ENCODE measurements around the gene CNGA2.

The CNGA2 gene

GRCh38 chrX:151752847-151753246 is 18.3 kb downstream of the CNGA2 start:
- Histone ChIP-seq H3K36me3 (ENCODE audit: control insufficient read depth, insufficient read depth, low read length) (no peaks in the 10 kb centered on the region), H3K4me1 (ENCODE audit: control insufficient read depth, insufficient read depth, low read length) (peaks cover 8% of the 10 kb centered on the region; the same call in 1 of the 2 replicates), H3K9ac (ENCODE audit: low read depth, low read length) (no peak overlapping the region), H3K9me3 (ENCODE audit: control insufficient read depth, insufficient read depth, low read length) (peaks cover 53% of the 10 kb centered on the region), H3K27ac (ENCODE audit: low read depth, low read length) (no peak overlapping the region), H3K4me3 (ENCODE audit: low read depth, low read length) (no peak overlapping the region), H3K27me3 (ENCODE audit: control insufficient read depth, insufficient read depth, low read length) (peaks cover 4% of the 10 kb centered on the region; the same call in 1 of the 2 replicates)

DNA sequence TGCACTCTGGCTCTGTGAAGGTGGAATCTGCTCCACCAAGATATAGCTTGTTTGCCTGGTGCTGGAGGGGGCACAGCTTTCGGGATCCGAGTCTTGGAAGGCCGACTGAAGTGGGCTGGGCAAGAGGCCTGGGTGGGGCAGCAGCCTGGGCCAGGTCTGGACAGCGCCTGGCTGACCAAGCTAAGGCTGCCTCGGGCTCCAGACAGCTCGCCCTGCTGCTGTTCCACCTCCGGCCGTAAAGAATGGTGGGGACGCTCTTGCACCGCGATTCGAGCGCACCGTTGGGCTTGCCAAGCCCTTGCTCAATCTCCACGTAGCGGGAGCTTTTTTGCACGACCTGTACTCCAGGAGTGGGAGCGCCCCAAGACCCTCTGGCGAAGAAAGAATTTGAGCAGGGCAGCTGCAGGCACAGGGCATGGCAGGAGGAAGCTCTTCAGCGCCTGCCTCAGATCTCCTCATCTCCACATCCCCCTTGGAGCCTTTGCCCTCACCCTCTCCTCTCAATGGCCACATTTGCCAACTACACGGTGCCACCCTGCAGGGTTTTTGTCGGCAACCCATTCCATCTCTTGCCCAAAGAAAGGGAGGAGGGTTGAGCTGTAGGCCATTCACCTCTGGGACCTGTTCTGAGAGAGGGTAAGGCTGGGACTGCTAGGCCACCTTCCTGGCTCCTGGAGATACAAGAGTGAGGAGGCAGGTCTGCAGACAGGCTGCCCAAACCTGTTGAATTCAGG is 18.9 kb downstream of the CNGA2 start:
- Histone ChIP-seq H3K27me3 (ENCODE audit: control insufficient read depth, insufficient read depth, low read length) (peaks cover 4% of the 10 kb centered on the region; the same call in 1 of the 2 replicates), H3K27ac (ENCODE audit: low read depth, low read length) (no peak overlapping the region), H3K9ac (ENCODE audit: low read depth, low read length) (no peak overlapping the region)

GRCh38 chrX:151754047-151754429 is 19.5 kb downstream of the CNGA2 start:
- Histone ChIP-seq H3K9me3 (ENCODE audit: control insufficient read depth, insufficient read depth, low read length) (peaks cover 54% of the 10 kb centered on the region), H3K27ac (ENCODE audit: low read depth, low read length) (no peak overlapping the region), H3K4me1 (ENCODE audit: control insufficient read depth, insufficient read depth, low read length) (peaks cover 6% of the 10 kb centered on the region; the same call in 1 of the 2 replicates), H3K9ac (ENCODE audit: low read depth, low read length) (no peak overlapping the region), H3K27me3 (ENCODE audit: control insufficient read depth, insufficient read depth, low read length) (peaks cover 4% of the 10 kb centered on the region; the same call in 1 of the 2 replicates), H3K4me3 (ENCODE audit: low read depth, low read length) (no peak overlapping the region), H3K36me3 (ENCODE audit: control insufficient read depth, insufficient read depth, low read length) (no peaks in the 10 kb centered on the region)

More for the DNA sequence above, 18.9 kb downstream of the CNGA2 start:
- Histone ChIP-seq H3K4me3 (ENCODE audit: low read depth, low read length) (no peak overlapping the region), H3K36me3 (ENCODE audit: control insufficient read depth, insufficient read depth, low read length) (no peaks in the 10 kb centered on the region), H3K4me1 (ENCODE audit: control insufficient read depth, insufficient read depth, low read length) (peaks cover 8% of the 10 kb centered on the region; the same call in 1 of the 2 replicates), H3K9me3 (ENCODE audit: control insufficient read depth, insufficient read depth, low read length) (peaks cover 53% of the 10 kb centered on the region)

GRCh38 chrX:151754641-151755215 is 20.2 kb downstream of the CNGA2 start:
- no peak overlapping the region for H3K27ac ChIP-seq (ENCODE audit: low read depth, low read length)
- peaks cover 60% of the 10 kb centered on the region for H3K9me3 ChIP-seq (ENCODE audit: control insufficient read depth, insufficient read depth, low read length)
- H3K4me3 ChIP-seq (ENCODE audit: low read depth, low read length): no peak overlapping the region
- 0 out of 2 replicates have a peak, but pooled peaks cover 4% of the 10 kb centered on the region for H3K4me1 ChIP-seq (ENCODE audit: control insufficient read depth, insufficient read depth, low read length)
- no peaks in the 10 kb centered on the region for H3K36me3 ChIP-seq (ENCODE audit: control insufficient read depth, insufficient read depth, low read length)
- peaks cover 4% of the 10 kb centered on the region; the same call in 1 of the 2 replicates for H3K27me3 ChIP-seq (ENCODE audit: control insufficient read depth, insufficient read depth, low read length)
- no peak overlapping the region for H3K9ac ChIP-seq (ENCODE audit: low read depth, low read length)

GRCh38 chrX:151759041-151759708 is 24.6 kb downstream of the CNGA2 start:
- Histone ChIP-seq H3K36me3 (ENCODE audit: control insufficient read depth, insufficient read depth, low read length) (no peaks in the 10 kb centered on the region), H3K9ac (ENCODE audit: low read depth, low read length) (no peak overlapping the region), H3K4me1 (ENCODE audit: control insufficient read depth, insufficient read depth, low read length) (no peaks in the 10 kb centered on the region), H3K27me3 (ENCODE audit: control insufficient read depth, insufficient read depth, low read length) (no peaks in the 10 kb centered on the region), H3K27ac (ENCODE audit: low read depth, low read length) (no peak overlapping the region), H3K9me3 (ENCODE audit: control insufficient read depth, insufficient read depth, low read length) (peaks cover 56% of the 10 kb centered on the region), H3K4me3 (ENCODE audit: low read depth, low read length) (no peak overlapping the region)

- no peak overlapping the region for H3K9ac ChIP-seq (ENCODE audit: low read depth, low read length)
- H3K4me3 ChIP-seq (ENCODE audit: low read depth, low read length): no peak overlapping the region
- no peak overlapping the region for H3K27ac ChIP-seq (ENCODE audit: low read depth, low read length)
- H3K36me3 ChIP-seq (ENCODE audit: control insufficient read depth, insufficient read depth, low read length): no peaks in the 10 kb centered on the region
- H3K4me1 ChIP-seq (ENCODE audit: control insufficient read depth, insufficient read depth, low read length): no peaks in the 10 kb centered on the region
- no peaks in the 10 kb centered on the region for H3K27me3 ChIP-seq (ENCODE audit: control insufficient read depth, insufficient read depth, low read length)
- H3K9me3 ChIP-seq (ENCODE audit: control insufficient read depth, insufficient read depth, low read length): peaks cover 51% of the 10 kb centered on the region
These were observed 28.3 kb downstream of the CNGA2 start for GRCh38 chrX:151762802-151763201.

DNA sequence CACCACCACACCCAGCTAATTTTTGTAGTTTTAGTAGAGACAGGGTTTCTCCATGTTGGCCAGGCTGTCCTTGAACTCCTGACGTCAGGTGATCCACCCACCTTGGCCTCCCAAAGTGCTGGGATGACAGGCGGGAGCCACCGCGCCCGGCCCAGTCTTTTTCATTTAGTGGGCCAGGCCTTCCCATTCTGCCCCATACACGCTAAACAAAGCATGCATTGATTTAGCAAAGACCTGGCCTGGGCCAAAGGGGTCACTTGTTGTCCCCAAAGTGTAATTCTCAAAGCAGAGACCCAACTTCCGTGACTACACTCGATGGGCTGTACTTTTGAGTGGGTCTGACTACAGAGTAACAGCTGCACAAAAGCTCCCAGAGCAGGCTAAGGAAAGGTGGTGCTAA is 29.2 kb downstream of the CNGA2 start:
- Histone ChIP-seq H3K9ac (ENCODE audit: low read depth, low read length) (no peak overlapping the region), H3K27ac (ENCODE audit: low read depth, low read length) (no peak overlapping the region), H3K4me3 (ENCODE audit: low read depth, low read length) (no peak overlapping the region), H3K36me3 (ENCODE audit: control insufficient read depth, insufficient read depth, low read length) (no peaks in the 10 kb centered on the region), H3K9me3 (ENCODE audit: control insufficient read depth, insufficient read depth, low read length) (peaks cover 58% of the 10 kb centered on the region), H3K4me1 (ENCODE audit: control insufficient read depth, insufficient read depth, low read length) (no peaks in the 10 kb centered on the region), H3K27me3 (ENCODE audit: control insufficient read depth, insufficient read depth, low read length) (no peaks in the 10 kb centered on the region)

DNA sequence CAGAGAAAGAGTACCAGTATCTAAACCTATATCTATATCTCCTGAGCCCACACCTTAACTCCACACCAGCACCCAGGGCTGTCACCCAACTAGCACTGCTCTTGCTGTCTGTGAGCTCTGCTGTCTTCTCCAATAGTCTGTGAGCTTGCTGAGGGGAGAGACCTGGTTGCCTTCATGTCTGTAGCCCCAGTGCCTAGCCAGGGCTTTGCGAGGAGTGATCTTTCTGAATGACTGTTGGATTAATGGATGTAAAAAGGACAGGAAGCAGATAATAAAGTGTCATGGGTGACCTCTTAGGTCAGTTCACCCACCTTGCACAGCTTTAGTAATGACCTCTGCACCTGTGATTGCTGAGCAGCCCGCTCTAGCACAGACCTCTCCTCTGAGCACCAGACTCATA is 30.5 kb downstream of the CNGA2 start:
- H3K36me3 ChIP-seq (ENCODE audit: control insufficient read depth, insufficient read depth, low read length): no peaks in the 10 kb centered on the region
- no peaks in the 10 kb centered on the region for H3K4me1 ChIP-seq (ENCODE audit: control insufficient read depth, insufficient read depth, low read length)
- H3K27ac ChIP-seq (ENCODE audit: low read depth, low read length): no peak overlapping the region
- H3K9me3 ChIP-seq (ENCODE audit: control insufficient read depth, insufficient read depth, low read length): peaks cover 54% of the 10 kb centered on the region
- no peak overlapping the region for H3K9ac ChIP-seq (ENCODE audit: low read depth, low read length)
- H3K4me3 ChIP-seq (ENCODE audit: low read depth, low read length): no peak overlapping the region
- H3K27me3 ChIP-seq (ENCODE audit: control insufficient read depth, insufficient read depth, low read length): no peaks in the 10 kb centered on the region

DNA sequence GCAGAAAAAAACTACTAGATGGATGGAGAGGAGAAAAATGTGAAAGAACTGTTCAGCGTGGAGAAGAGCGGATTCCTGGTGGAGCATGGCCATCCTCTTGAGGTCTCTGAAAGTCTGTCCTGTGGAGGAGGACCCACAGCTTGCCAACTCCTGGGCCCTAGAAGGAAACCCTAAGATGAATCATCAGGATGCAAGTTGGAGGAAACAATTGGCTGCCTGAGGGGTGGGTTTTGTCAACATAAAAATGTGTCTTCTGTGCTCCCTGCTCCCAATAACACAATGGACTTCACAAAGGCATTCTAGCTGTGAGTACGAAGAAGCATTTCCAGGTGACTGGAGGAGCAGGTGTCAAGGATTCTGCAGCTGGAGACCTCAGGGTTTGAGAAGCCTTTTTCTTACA is 37.2 kb downstream of the CNGA2 start:
- H3K4me1 ChIP-seq (ENCODE audit: control insufficient read depth, insufficient read depth, low read length): peaks cover 5% of the 10 kb centered on the region
- H3K27me3 ChIP-seq (ENCODE audit: control insufficient read depth, insufficient read depth, low read length): no peaks in the 10 kb centered on the region
- H3K27ac ChIP-seq (ENCODE audit: low read depth, low read length): no peak overlapping the region
- no peak overlapping the region for H3K4me3 ChIP-seq (ENCODE audit: low read depth, low read length)
- H3K9me3 ChIP-seq (ENCODE audit: control insufficient read depth, insufficient read depth, low read length): peaks cover 48% of the 10 kb centered on the region
- H3K36me3 ChIP-seq (ENCODE audit: control insufficient read depth, insufficient read depth, low read length): no peaks in the 10 kb centered on the region
- no peak overlapping the region for H3K9ac ChIP-seq (ENCODE audit: low read depth, low read length)

DNA sequence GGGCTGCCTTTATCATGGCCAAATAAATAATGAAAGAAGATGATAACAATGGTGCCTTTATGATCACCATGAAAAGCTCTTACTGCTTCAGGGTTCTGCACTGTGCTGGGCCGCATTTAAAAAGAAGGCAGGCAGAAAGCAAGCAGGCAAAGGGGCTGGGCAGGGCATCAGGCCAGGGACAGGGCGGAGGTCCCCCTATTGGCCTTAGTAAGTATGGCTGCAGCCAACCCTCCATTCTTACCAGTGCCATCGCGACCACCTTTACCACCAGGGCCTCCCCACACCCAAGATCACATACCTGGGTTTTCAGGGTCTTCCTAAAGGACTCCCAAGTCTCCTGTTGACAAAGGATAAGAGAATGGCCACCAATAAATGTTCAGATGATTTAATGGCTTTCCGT is 38.9 kb downstream of the CNGA2 start:
- Histone ChIP-seq H3K27me3 (ENCODE audit: control insufficient read depth, insufficient read depth, low read length) (no peaks in the 10 kb centered on the region), H3K36me3 (ENCODE audit: control insufficient read depth, insufficient read depth, low read length) (no peaks in the 10 kb centered on the region), H3K9ac (ENCODE audit: low read depth, low read length) (no peak overlapping the region), H3K9me3 (ENCODE audit: control insufficient read depth, insufficient read depth, low read length) (peaks cover 53% of the 10 kb centered on the region), H3K4me3 (ENCODE audit: low read depth, low read length) (no peak overlapping the region), H3K27ac (ENCODE audit: low read depth, low read length) (no peak overlapping the region), H3K4me1 (ENCODE audit: control insufficient read depth, insufficient read depth, low read length) (peaks cover 5% of the 10 kb centered on the region)

DNA sequence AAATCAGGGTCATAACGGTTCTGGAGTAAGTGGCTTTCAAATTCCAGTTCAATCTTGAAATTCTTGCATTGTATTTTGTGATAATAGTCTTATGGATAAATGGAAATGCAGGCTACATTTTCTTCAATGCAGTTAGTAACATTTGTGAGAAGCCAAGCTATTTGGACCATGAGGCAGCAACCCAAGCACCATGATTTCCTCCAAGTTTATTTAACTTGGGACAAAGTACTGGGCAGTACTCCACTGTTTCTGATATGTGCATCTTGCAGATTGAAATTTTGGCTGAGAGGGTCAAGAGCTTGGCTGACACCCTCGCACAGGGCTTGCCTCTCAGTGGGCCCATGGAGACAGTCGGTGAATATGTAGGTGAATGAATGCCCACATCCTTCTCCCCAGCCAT is 39.9 kb downstream of the CNGA2 start:
- H3K4me1 ChIP-seq (ENCODE audit: control insufficient read depth, insufficient read depth, low read length): peaks cover 5% of the 10 kb centered on the region
- H3K36me3 ChIP-seq (ENCODE audit: control insufficient read depth, insufficient read depth, low read length): no peaks in the 10 kb centered on the region
- peaks cover 47% of the 10 kb centered on the region for H3K9me3 ChIP-seq (ENCODE audit: control insufficient read depth, insufficient read depth, low read length)
- no peaks in the 10 kb centered on the region for H3K27me3 ChIP-seq (ENCODE audit: control insufficient read depth, insufficient read depth, low read length)
- H3K4me3 ChIP-seq (ENCODE audit: low read depth, low read length): no peak overlapping the region
- H3K9ac ChIP-seq (ENCODE audit: low read depth, low read length): no peak overlapping the region
- H3K27ac ChIP-seq (ENCODE audit: low read depth, low read length): no peak overlapping the region
